Left renal pelvis (tissue), 4 donors: ENCODE data around the gene TRPV6. TPM values are rescaled to one million over a fixed set of nuclear protein-coding genes. Genes with fewer than 3 reads are reported as not detected.
A peak's percentile ranks its signal among the peaks of the same experiment; 100 is the strongest.

ENCODE experiments used
- DNase-seq, 4 donors: peaks; one replicate each; pipeline ENCODE4 v3.0.0-alpha.2; 2013; ENCODE audit warnings: low read depth in 4 of 4, low spot score in 3 of 4
- polyA plus RNA-seq, 4 donors: library from polyadenylated mRNA; unstranded; fragments of 120-200 nt; gene quantifications; one replicate each; pipeline ENCODE4 v1.2.1, GENCODE V29; 2013; ENCODE audit not compliant: insufficient read length in 4 of 4

TRPV6 gene
- polyA plus RNA-seq, 4 donors = 0.31 to 18.5 (median 11.3) TPM

GRCh38 chr7:142856565-142857245 lies 28.8 kb downstream of the TRPV6 start:
- no peak for DNase-seq

DNA sequence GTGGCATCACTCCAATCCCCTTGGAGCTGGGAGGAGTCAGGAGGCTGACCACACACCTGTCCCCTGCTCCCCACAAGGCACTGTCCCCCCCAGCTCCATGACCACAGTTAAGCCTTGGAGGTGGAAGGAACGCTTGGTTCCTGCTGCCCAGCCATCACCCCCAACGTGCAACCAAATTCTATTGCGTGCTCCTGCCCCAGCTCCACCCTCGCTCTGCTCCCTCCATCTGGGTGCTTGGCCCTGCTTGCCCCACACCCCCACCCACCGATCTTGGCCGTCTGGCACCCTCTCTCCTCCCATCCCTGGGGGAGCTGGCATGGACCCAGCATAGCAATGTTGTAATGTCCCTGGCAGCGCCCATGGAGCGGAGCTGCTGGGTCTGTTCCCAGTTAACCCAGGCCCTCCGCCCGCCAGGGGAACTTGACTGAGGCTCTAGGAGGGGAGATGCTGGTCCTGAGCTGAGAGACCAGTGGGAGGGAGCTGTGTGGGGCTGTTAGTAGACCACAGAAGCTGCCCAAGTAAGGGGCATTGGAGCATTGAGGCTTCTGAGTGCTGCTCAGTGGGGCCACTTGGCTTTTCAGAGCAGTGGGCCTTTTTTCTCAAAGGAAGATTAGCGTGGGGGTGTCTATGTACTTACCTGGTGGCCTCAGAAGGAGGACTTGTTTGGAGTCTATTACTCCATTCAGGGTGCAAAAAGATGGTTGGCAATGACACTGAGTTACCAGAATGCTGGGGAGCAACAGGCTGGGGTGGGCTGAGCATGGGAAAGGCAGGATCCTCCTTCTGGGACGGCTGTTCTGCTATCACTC lies 29.6 kb downstream of the TRPV6 start:
- DNase-seq = peak in 1 of 4 donors; percentile 1

DNA sequence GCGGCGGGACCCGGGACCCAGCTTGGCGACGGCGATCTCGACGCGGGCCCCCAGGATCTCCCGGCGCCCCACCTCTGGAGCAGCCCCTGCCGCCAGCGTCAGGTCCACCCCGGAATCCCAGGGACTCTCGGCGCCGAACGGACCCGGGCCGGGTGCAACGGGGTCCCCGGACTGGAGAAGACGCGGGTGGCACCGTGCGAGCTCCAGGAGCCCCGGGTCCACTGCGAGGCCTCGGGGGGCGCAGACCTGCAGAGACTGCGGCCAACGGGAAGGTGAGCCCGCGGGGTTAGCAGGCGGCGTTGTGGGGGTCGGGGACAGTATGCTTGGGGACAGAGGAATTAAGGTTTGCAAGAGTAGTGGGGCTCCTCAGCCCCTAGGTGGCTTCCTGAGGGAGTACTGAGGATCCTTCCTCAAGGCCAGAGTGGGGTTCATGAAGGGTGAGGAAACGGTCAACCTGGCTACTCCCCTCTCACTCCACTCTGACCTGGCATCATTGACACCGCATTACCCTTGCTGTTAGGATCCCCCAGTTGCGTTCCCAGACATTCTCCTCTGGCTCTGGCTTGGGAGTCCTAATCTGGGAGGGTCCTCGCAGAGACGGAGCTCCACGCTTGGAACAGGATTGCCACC lies 30.3 kb downstream of the TRPV6 start:
- peak in 1 of 4 donors; percentile 1 for DNase-seq

GRCh38 chr7:142854372-142855113 lies 31.0 kb downstream of the TRPV6 start, which contains the start of gene EPHB6:
Gene EPHB6 (plus strand): TSS chr7:142855076. CDS start chr7:142863228, 8,152 bp downstream.
- DNase-seq = peak; percentile 39 to 65 (median 58)

GRCh38 chr7:142853739-142854371 lies 31.7 kb downstream of the TRPV6 start:
- DNase-seq = peak; percentile 48 to 58 (median 52)

- no peak for DNase-seq
These were observed 33.6 kb downstream of the TRPV6 start for GRCh38 chr7:142851919-142852318.

- DNase-seq = no peak
These were observed 34.3 kb downstream of the TRPV6 start for GRCh38 chr7:142851269-142851668.

GRCh38 chr7:142847353-142847752 lies 38.2 kb downstream of the TRPV6 start:
- no peak for DNase-seq

DNA sequence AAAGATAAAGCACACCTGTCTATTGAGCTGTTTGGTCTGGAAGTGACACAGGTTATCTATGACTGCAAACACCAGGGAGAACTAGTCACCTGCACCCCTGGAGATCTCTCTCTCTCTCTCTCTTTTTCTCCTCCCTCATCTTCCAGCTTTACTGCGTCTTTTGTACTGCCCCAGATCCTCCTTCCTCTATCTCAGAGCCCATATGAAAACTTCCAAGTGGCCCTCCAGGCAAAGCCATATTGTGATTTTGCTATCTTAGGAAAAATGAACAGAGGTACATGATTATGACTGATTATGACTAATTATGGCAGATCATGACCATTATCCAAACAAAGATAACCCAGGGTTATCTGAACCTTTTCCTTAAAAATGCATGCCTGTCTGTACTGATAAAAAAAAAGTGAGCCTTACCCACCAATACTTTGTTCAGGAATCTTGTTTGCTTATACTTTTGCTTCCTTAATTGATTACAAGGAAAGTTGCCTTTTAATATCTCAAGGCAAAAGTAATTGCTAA lies 43.2 kb downstream of the TRPV6 start:
- DNase-seq = no peak

GRCh38 chr7:142838461-142839213 lies 46.9 kb downstream of the TRPV6 start:
- DNase-seq = no peak

DNA sequence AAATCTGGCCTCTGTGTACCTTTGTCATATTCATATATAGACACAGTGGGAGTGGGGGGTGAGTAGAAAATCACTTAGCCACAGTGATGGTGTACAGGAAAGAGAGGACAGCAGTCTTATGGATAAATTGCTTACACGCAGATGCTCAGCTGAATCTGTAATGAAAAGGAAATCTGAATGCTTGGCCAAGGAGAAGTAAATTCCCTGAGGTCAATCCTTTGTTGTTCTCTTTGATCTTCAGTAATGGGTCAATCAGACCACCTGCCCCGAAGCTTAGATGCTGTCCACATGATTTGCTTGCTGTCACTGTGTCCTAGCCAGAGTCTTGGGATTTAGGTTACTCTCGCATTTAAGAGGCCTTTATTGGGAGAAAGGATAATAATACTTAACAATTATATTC lies 49.1 kb downstream of the TRPV6 start:
- DNase-seq = no peak

DNA sequence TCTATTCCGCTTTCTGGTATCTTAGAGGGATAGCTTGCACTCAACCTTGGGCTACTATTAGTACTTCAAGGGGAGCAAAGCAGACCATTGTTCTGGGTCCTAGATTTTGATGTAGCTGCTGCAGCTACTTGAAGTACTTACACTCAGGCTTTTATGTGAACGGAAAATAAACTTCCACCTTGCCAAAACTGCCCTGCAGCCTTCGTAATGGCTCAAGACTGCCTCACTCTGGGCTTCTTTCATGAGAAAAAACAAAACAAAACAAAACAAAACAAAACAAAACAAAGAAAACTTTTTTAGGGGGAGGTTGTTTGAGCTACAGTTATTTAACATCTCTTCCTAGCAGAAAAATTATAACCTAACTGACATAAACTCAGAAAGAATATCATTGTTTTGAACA lies 50.1 kb downstream of the TRPV6 start:
- DNase-seq = no peak

DNA sequence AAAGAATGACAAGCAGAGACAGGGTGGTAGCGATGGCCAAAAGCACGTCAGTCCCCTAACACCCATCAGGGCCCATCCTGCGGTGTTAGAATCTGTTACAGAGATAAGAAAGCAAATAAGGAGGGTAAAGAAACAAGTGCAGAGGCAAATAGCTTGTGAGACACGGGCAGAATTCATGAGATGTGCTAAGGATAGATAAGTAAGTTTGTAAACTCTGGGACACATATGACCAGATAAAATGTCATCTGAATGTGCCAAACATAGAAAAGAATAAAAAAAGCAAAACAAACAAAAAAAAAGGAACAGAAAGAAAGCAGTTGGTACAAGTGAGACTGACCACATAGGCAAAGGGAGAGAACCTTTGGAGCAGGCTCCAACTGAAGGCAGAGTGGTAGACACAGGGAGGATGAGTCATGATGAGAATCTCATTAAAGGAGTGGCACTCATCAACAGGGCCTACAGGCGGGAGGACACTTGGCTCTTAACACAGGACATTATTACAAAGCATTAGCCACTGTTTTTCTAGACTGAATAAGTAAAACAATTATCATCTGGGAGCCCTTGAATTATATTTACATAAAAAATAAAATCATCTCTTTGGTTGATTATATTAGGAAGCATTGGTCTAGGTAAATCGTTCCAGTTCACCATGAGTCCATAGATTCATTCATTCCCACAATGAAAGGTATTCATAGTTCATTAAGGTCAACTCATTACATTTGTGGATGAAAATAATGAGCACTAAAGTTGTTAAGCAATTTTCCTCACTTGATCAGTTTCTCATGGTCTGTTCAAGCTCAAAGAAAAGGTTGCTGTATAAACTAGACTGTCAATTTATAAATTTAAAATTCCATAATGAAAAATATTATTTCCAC lies 52.1 kb downstream of the TRPV6 start:
- DNase-seq = no peak

DNA sequence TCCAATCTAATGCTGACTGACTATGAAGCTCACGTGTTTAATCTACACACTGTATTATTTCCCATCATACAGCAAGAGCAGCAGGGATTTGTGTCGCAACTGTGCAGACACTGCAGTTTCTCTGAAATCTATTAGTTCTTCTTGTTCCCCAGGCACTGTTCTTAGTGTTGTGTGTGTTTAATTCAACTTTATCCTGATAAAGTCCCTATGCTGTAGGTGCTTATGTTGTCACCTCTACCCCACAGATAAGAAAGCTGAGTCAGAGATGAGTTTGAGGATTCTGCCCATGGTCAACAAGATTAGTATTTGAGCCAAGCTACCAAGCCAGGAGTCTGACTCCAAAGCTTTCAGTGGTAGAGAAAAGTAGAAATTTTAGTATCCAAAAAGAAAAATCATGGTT lies 53.1 kb downstream of the TRPV6 start:
- no peak for DNase-seq

GRCh38 chr7:142827951-142828500 lies 57.5 kb downstream of the TRPV6 start:
- no peak for DNase-seq

DNA sequence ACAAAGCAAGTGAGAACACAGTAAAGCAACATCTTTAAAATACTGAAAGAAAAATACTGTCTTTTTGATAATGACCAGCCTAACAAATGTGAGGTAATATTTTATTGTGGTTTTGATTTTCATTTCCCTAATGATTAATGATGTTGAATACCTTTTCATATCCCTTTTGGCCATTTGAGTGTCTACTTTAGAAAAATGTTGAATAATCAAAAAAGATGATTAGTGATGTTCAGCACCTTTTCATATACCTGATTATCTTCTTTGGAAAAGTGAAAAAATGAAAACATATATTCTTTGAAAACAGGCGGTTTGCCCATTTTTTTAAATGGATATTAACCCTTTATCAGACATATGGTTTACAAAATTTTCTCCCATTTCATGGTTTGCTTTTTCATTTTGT lies 62.8 kb downstream of the TRPV6 start:
- DNase-seq = no peak
